ENCODE measurements around the gene WNT5A. TPM values are rescaled to one million over a fixed set of nuclear protein-coding genes. Genes with fewer than 3 reads are reported as not detected.
A peak's percentile ranks its signal among the peaks of the same experiment; 100 is the strongest.

Gene WNT5A
- total RNA-seq, 1 donor from 2014 or later, result 3.3 TPM

GRCh38 chr3:55489798-55490132 is 2.7 kb upstream of the WNT5A start:
- peak; percentile 73 for DNase-seq (ENCODE audit: low spot score)
- H3K4me3 Mint-ChIP-seq, result peak overlapping the region; percentile 89
- H3K9ac ChIP-seq, result no peak overlapping the region

GRCh38 chr3:55488398-55489055 is 1.4 kb upstream of the WNT5A start:
- H3K9me3 Mint-ChIP-seq, result no peaks in the 10 kb centered on the region
- TF ChIP-seq EZH2phosphoT487 (IDR thresholded peaks at IDR 0.05), result peak; percentile 33
- no peak for TF ChIP-seq EZH2 (IDR thresholded peaks at IDR 0.05)
- TF ChIP-seq CTCF (IDR thresholded peaks at IDR 0.05), result no peak
- peak overlapping the region; percentile 94 for H3K4me2 ChIP-seq
- peak overlapping the region; percentile 89 for H3K4me3 Mint-ChIP-seq
- H3K9ac ChIP-seq, result no peak overlapping the region
- peaks cover 48% of the 10 kb centered on the region for H3F3A ChIP-seq (ENCODE audit: low read depth)
- H3K27me3 ChIP-seq, result peaks cover 92% of the 10 kb centered on the region
- H3K4me1 Mint-ChIP-seq, result peaks cover 43% of the 10 kb centered on the region
- H3K4me1 ChIP-seq, result peaks cover 21% of the 10 kb centered on the region
- peak overlapping the region; percentile 92 for H2AFZ ChIP-seq (replicated peaks)
- no peaks in the 10 kb centered on the region for H3K36me3 Mint-ChIP-seq
- no peak overlapping the region for H3K27ac Mint-ChIP-seq
- no peaks in the 10 kb centered on the region for H3K9me3 ChIP-seq (ENCODE audit: low read depth)
- H3K4me3 ChIP-seq, result peak overlapping the region; percentile 74
- no peaks in the 10 kb centered on the region for H3K36me3 ChIP-seq
- no peaks in the 10 kb centered on the region for H3K79me2 ChIP-seq (ENCODE audit: low read depth)
- no peak overlapping the region for H3K27ac ChIP-seq
- peak; percentile 75 for DNase-seq (ENCODE audit: low spot score)
- H3K27me3 Mint-ChIP-seq (ENCODE audit: insufficient read depth, low read depth), result peaks cover 29% of the 10 kb centered on the region
- H4K20me1 ChIP-seq (ENCODE audit: low read depth), result peaks cover 19% of the 10 kb centered on the region

More at GRCh38 chr3:55489798-55490132, 2.7 kb upstream of the WNT5A start:
- Histone ChIP-seq H2AFZ (replicated peaks) (peak overlapping the region; percentile 70), H3K27ac (no peak overlapping the region), H4K20me1 (ENCODE audit: low read depth) (peaks cover 8% of the 10 kb centered on the region), H3K4me2 (peak overlapping the region; percentile 94), H3F3A (ENCODE audit: low read depth) (peaks cover 37% of the 10 kb centered on the region), H3K36me3 (no peaks in the 10 kb centered on the region), H3K9me3 (ENCODE audit: low read depth) (no peaks in the 10 kb centered on the region), H3K79me2 (ENCODE audit: low read depth) (no peaks in the 10 kb centered on the region), H3K4me3 (peak overlapping the region; percentile 74), H3K4me1 (peaks cover 12% of the 10 kb centered on the region), H3K27me3 (peaks cover 80% of the 10 kb centered on the region)
- H3K36me3 Mint-ChIP-seq, result no peaks in the 10 kb centered on the region
- no peak overlapping the region for H3K27ac Mint-ChIP-seq
- TF ChIP-seq EZH2phosphoT487 (IDR thresholded peaks at IDR 0.05) (peak; percentile 3), CTCF (IDR thresholded peaks at IDR 0.05) (no peak)
- no peaks in the 10 kb centered on the region for H3K9me3 Mint-ChIP-seq
- H3K4me1 Mint-ChIP-seq, result peaks cover 30% of the 10 kb centered on the region
- peaks cover 19% of the 10 kb centered on the region for H3K27me3 Mint-ChIP-seq (ENCODE audit: insufficient read depth, low read depth)

- Histone ChIP-seq H3K27ac (no peak overlapping the region), H3F3A (ENCODE audit: low read depth) (peaks cover 55% of the 10 kb centered on the region), H3K9me3 (ENCODE audit: low read depth) (no peaks in the 10 kb centered on the region), H4K20me1 (ENCODE audit: low read depth) (peaks cover 28% of the 10 kb centered on the region), H3K4me1 (peaks cover 27% of the 10 kb centered on the region), H3K4me3 (peak overlapping the region; percentile 74), H3K4me2 (peak overlapping the region; percentile 94), H3K27me3 (peaks cover 95% of the 10 kb centered on the region), H3K9ac (no peak overlapping the region), H3K79me2 (ENCODE audit: low read depth) (no peaks in the 10 kb centered on the region), H3K36me3 (no peaks in the 10 kb centered on the region), H2AFZ (replicated peaks) (peak overlapping the region; percentile 92)
- Mint-ChIP-seq H3K27ac (peak overlapping the region; percentile 86), H3K27me3 (ENCODE audit: insufficient read depth, low read depth) (peaks cover 32% of the 10 kb centered on the region), H3K36me3 (peaks cover 4% of the 10 kb centered on the region), H3K4me3 (peak overlapping the region; percentile 96), H3K9me3 (no peaks in the 10 kb centered on the region), H3K4me1 (peaks cover 49% of the 10 kb centered on the region)
- no peak for TF ChIP-seq CTCF (IDR thresholded peaks at IDR 0.05)
- no peak for TF ChIP-seq EZH2phosphoT487 (IDR thresholded peaks at IDR 0.05)
- no peak for TF ChIP-seq EZH2 (IDR thresholded peaks at IDR 0.05)
- DNase-seq (ENCODE audit: low spot score), result peak; percentile 77
Measured at GRCh38 chr3:55487381-55488241, 505 bp upstream of the WNT5A start.

All from neural progenitor cell (in vitro differentiated cells).